ENCODE results near the gene LRP1B. TPM values are rescaled to one million over a fixed set of nuclear protein-coding genes. Genes with fewer than 3 reads are reported as not detected.

Gene LRP1B
- total and polyA plus RNA-seq, 2 donors (not counting 1 experiment from before 2014, with no cell fraction given) = not detected

DNA sequence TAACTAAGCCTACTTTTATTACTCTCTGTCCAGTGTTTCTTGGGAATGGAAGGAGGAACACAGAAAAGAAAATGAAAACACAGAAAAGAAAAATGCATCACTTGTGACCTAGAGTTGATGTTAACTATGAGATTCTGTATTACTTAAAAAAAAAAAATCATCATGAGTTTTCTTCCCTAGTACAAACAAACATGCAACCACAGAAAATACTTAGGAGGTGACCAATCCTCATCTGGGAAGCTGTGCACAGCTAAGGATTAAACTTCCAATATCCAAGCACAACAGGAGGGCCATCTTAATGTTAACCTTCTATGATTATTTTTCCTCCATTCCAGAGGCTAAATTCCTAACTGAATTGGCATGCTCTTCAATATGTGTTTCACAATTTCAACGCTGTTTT, 1140.4 kb downstream of the LRP1B start:
- H3K9ac ChIP-seq (ENCODE audit: low read length) = no peak overlapping the region
- H2AFZ ChIP-seq (ENCODE audit: insufficient read depth, low read depth, low read length, poor library complexity, severe bottlenecking) = no peak overlapping the region
- Mint-ChIP-seq H3K27ac (no peak overlapping the region), H3K9me3 (ENCODE audit: insufficient read depth) (peaks cover 4% of the 10 kb centered on the region), H3K4me3 (no peak overlapping the region), H3K4me1 (no peaks in the 10 kb centered on the region), H3K27me3 (no peaks in the 10 kb centered on the region)
- TF ChIP-seq, protein P1, sequence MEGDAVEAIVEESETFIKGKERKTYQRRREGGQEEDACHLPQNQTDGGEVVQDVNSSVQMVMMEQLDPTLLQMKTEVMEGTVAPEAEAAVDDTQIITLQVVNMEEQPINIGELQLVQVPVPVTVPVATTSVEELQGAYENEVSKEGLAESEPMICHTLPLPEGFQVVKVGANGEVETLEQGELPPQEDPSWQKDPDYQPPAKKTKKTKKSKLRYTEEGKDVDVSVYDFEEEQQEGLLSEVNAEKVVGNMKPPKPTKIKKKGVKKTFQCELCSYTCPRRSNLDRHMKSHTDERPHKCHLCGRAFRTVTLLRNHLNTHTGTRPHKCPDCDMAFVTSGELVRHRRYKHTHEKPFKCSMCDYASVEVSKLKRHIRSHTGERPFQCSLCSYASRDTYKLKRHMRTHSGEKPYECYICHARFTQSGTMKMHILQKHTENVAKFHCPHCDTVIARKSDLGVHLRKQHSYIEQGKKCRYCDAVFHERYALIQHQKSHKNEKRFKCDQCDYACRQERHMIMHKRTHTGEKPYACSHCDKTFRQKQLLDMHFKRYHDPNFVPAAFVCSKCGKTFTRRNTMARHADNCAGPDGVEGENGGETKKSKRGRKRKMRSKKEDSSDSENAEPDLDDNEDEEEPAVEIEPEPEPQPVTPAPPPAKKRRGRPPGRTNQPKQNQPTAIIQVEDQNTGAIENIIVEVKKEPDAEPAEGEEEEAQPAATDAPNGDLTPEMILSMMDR (IDR thresholded peaks at IDR 0.05) = no peak
- TF ChIP-seq EZH2 (IDR thresholded peaks at IDR 0.05; ENCODE audit: borderline replicate concordance, insufficient read depth, low read depth, low read length, poor library complexity, severe bottlenecking) = no peak
- POLR2A ChIA-PET = no interaction called here
- CTCF ChIA-PET = no interaction called here
- no peak for ATAC-seq (ENCODE audit: low read depth)
- H4K20me1 ChIP-seq (ENCODE audit: control insufficient read depth, insufficient read depth, low read length, poor library complexity, severe bottlenecking) = no peaks in the 10 kb centered on the region
- DNase-seq = no peak
- WGBS (ENCODE audit: insufficient coverage) = no CpG with 5 or more reads among the region's 1 CpG
- no peaks in the 10 kb centered on the region for H3K36me3 ChIP-seq (replicated peaks in 1 of 2; ENCODE audit: control extremely low read depth in 1 of 2, control insufficient read depth in 1 of 2, extremely low read depth in 1 of 2, insufficient read depth in 2 of 2, low read length in 1 of 2)
- H3K79me2 ChIP-seq (ENCODE audit: control insufficient read depth, insufficient read depth, low read length) = no peaks in the 10 kb centered on the region
- H3K4me1 ChIP-seq (ENCODE audit: control insufficient read depth in 2 of 2, insufficient read depth in 2 of 2, low read length in 2 of 2) = no peaks in the 10 kb centered on the region
- no peak overlapping the region for H3K4me2 ChIP-seq (replicated peaks; ENCODE audit: low read depth, low read length, poor library complexity, severe bottlenecking)
- no peak overlapping the region for H3K4me3 ChIP-seq (ENCODE audit: control extremely low read depth in 1 of 5, extremely low read depth in 1 of 5, insufficient read depth in 1 of 5, low read depth in 2 of 5, low read length in 4 of 5)
- intact Hi-C loops (cut with micrococcal nuclease) = no loop called here
- no peak overlapping the region for H3K27ac ChIP-seq (ENCODE audit: low read length in 2 of 2)
- no peaks in the 10 kb centered on the region for H3K9me3 ChIP-seq (ENCODE audit: control extremely low read depth in 1 of 3, control insufficient read depth in 2 of 3, insufficient read depth in 1 of 3, low read length in 2 of 3)
- H3K27me3 ChIP-seq (replicated peaks in 1 of 4; ENCODE audit: control extremely low read depth in 1 of 4, control insufficient read depth in 3 of 4, insufficient read depth in 4 of 4, low read length in 3 of 4) = no peaks in the 10 kb centered on the region

DNA sequence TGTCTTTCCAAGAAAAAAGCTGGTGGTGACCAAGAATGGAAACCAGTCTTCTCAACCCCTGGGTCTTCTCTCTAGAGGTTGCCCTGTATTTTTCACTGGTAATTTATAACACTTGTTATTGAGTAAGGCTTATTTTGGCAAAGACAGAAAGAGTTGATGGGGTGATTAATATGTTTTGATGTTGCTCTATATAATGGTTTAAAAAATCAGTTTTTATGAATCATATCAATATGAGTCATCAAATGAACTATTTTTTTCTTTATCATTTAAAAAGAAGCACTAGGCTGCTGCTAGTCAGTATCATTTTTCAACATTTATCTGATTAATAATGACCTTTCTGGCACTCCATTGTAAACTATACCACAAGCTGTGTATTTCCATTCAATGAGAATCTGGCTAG, 1142.2 kb downstream of the LRP1B start:
- intact Hi-C loops (cut with micrococcal nuclease) = no loop called here
- ATAC-seq (ENCODE audit: low read depth) = no peak

More for the DNA sequence above, 1142.2 kb downstream of the LRP1B start:
- Mint-ChIP-seq H3K9me3 (ENCODE audit: insufficient read depth) (no peaks in the 10 kb centered on the region), H3K27ac (no peak overlapping the region), H3K4me1 (no peaks in the 10 kb centered on the region), H3K4me3 (no peak overlapping the region), H3K27me3 (no peaks in the 10 kb centered on the region)
- Histone ChIP-seq H3K27ac (ENCODE audit: low read length in 2 of 2) (no peak overlapping the region), H3K9me3 (ENCODE audit: control extremely low read depth in 1 of 3, control insufficient read depth in 2 of 3, insufficient read depth in 1 of 3, low read length in 2 of 3) (no peaks in the 10 kb centered on the region), H3K9ac (ENCODE audit: low read length) (no peak overlapping the region), H3K27me3 (replicated peaks in 1 of 4; ENCODE audit: control extremely low read depth in 1 of 4, control insufficient read depth in 3 of 4, insufficient read depth in 4 of 4, low read length in 3 of 4) (no peaks in the 10 kb centered on the region), H2AFZ (ENCODE audit: insufficient read depth, low read depth, low read length, poor library complexity, severe bottlenecking) (no peak overlapping the region), H3K36me3 (replicated peaks in 1 of 2; ENCODE audit: control extremely low read depth in 1 of 2, control insufficient read depth in 1 of 2, extremely low read depth in 1 of 2, insufficient read depth in 2 of 2, low read length in 1 of 2) (no peaks in the 10 kb centered on the region), H3K4me3 (ENCODE audit: control extremely low read depth in 1 of 5, extremely low read depth in 1 of 5, insufficient read depth in 1 of 5, low read depth in 2 of 5, low read length in 4 of 5) (no peak overlapping the region), H3K79me2 (ENCODE audit: control insufficient read depth, insufficient read depth, low read length) (no peaks in the 10 kb centered on the region), H4K20me1 (ENCODE audit: control insufficient read depth, insufficient read depth, low read length, poor library complexity, severe bottlenecking) (no peaks in the 10 kb centered on the region), H3K4me1 (ENCODE audit: control insufficient read depth in 2 of 2, insufficient read depth in 2 of 2, low read length in 2 of 2) (no peaks in the 10 kb centered on the region), H3K4me2 (replicated peaks; ENCODE audit: low read depth, low read length, poor library complexity, severe bottlenecking) (no peak overlapping the region)
- DNase-seq = no peak
- no peak for TF ChIP-seq EZH2 (IDR thresholded peaks at IDR 0.05; ENCODE audit: borderline replicate concordance, insufficient read depth, low read depth, low read length, poor library complexity, severe bottlenecking)
- TF ChIP-seq, protein P1 (IDR thresholded peaks at IDR 0.05) = no peak
- POLR2A ChIA-PET = no interaction called here
- CTCF ChIA-PET = no interaction called here
